Panc1 (cell line): Measurements from ENCODE around the gene FARS2. TPM values are rescaled to one million over a fixed set of nuclear protein-coding genes. Genes with fewer than 3 reads are reported as not detected.

Source experiments
- ATAC-seq: fragments of 200-7000 bp; cut with Tn5 transposase; 2 replicates; pipeline ENCODE4 v1.9.1; 2020; ENCODE audit warnings: mild to moderate bottlenecking, moderate library complexity
- BruUV-seq: library from RNA; stranded (reverse); fragments of 400-500 nt; replicated peaks from 2 replicates; lab custom pipeline; 2021; lab: Mats Ljungman, UMichigan
- CTCF ChIA-PET: fragments of 300-600 bp; sonication (Branson Sonifier 250); formaldehyde crosslinking; loops from one replicate; lab custom pipeline; 2022; ENCODE audit warnings: antibody characterized with exemption; lab: Charles Lee
- POLR2A ChIA-PET: fragments of 300-600 bp; sonication (Branson Sonifier 250); formaldehyde crosslinking; loops from one replicate; lab custom pipeline; 2022; ENCODE audit warnings: antibody characterized with exemption; lab: Charles Lee
- DNase-seq: peaks from one replicate; pipeline ENCODE4 v3.0.0-alpha.2; 2010; ENCODE audit warnings: low read depth, low spot score
- H3K27ac ChIP-seq: 2 replicates; pipeline ENCODE4 v1.5.1; 2011; ENCODE audit warnings: mild to moderate bottlenecking, low read length, inconsistent platforms
- H3K27me3 ChIP-seq: fragments of 200-500 bp; sonication (Bioruptor generic); 2 replicates; pipeline ENCODE4 v1.6.0; 2014; ENCODE audit warnings: low read length, inconsistent platforms; ENCODE audit not compliant: control insufficient read depth, insufficient read depth
- H3K36me3 ChIP-seq: fragments of 200-500 bp; sonication (Bioruptor generic); 2 replicates; pipeline ENCODE4 v1.5.1; 2014; ENCODE audit warnings: inconsistent platforms, mild to moderate bottlenecking, low read length, moderate library complexity; ENCODE audit not compliant: control insufficient read depth, insufficient read depth
- H3K4me1 ChIP-seq: 2 replicates; pipeline ENCODE4 v1.5.1; 2011; ENCODE audit warnings: inconsistent platforms, mild to moderate bottlenecking, low read length, moderate library complexity; ENCODE audit not compliant: control insufficient read depth, insufficient read depth
- H3K4me3 ChIP-seq, 2 experiments: 2 replicates each; pipeline ENCODE4 v1.5.1; 2011 to 2012; ENCODE audit warnings: low read depth in 2 of 2, low read length in 2 of 2, mild to moderate bottlenecking in 2 of 2, inconsistent platforms in 1 of 2, moderate library complexity in 1 of 2
- H3K9me3 ChIP-seq: fragments of 200-500 bp; sonication (Bioruptor generic); 2 replicates; pipeline ENCODE4 v1.5.1; 2014; ENCODE audit warnings: low read depth, mild to moderate bottlenecking, inconsistent platforms, low read length, moderate library complexity; ENCODE audit not compliant: control insufficient read depth, insufficient read depth
- POLR2AphosphoS5 ChIP-seq: IDR thresholded peaks from 2 replicates; pipeline ENCODE4 v1.6.1; 2012; ENCODE audit warnings: mild to moderate bottlenecking, low read depth, low read length, moderate library complexity
- SIN3A ChIP-seq: IDR thresholded peaks from 2 replicates; pipeline ENCODE4 v1.6.1; 2012; ENCODE audit warnings: low read depth, mild to moderate bottlenecking, low read length, moderate library complexity, borderline replicate concordance; ENCODE audit not compliant: insufficient read depth
- TCF7L2 ChIP-seq: IDR thresholded peaks from 2 replicates; pipeline ENCODE4 v1.6.1; 2011; ENCODE audit warnings: mild to moderate bottlenecking, low read depth, low read length, inconsistent platforms
- in situ Hi-C: cut with HindIII; loops from 2 replicates; pipeline ENCODE4 v1.10.0; 2016; ENCODE audit warnings: low sequenced_read_pairs, low pct_unique_long_range_greater_than_20kb
- intact Hi-C: fragments of 100-400 bp; cut with micrococcal nuclease; formaldehyde crosslinking; loops from one replicate; pipeline ENCODE4 v1.10.0; 2022; ENCODE audit not compliant: unreplicated experiment
- total RNA-seq: library from RNA; stranded (reverse); gene quantifications from one replicate; pipeline ENCODE4 v1.2.1, GENCODE V29; 2021; ENCODE audit not compliant: unreplicated experiment
- TF ChIP-seq, protein P1 (sequence below): fragments of 450-650 bp; IDR thresholded peaks from 2 replicates; pipeline ENCODE4 v1.5.1; 2017; ENCODE audit warnings: mild to moderate bottlenecking
- TF ChIP-seq, protein P2 (sequence below), 2 experiments: IDR thresholded peaks; 2 replicates each; pipeline ENCODE4 v1.6.1; 2011 to 2012; ENCODE audit warnings: low read depth in 2 of 2, control low read depth in 1 of 2, low read length in 1 of 2, mild to moderate bottlenecking in 1 of 2, moderate library complexity in 1 of 2; ENCODE audit not compliant: insufficient read depth in 1 of 2

FARS2 gene
- total RNA-seq, 1 experiment from 2014 or later, result 12.8 TPM

DNA sequence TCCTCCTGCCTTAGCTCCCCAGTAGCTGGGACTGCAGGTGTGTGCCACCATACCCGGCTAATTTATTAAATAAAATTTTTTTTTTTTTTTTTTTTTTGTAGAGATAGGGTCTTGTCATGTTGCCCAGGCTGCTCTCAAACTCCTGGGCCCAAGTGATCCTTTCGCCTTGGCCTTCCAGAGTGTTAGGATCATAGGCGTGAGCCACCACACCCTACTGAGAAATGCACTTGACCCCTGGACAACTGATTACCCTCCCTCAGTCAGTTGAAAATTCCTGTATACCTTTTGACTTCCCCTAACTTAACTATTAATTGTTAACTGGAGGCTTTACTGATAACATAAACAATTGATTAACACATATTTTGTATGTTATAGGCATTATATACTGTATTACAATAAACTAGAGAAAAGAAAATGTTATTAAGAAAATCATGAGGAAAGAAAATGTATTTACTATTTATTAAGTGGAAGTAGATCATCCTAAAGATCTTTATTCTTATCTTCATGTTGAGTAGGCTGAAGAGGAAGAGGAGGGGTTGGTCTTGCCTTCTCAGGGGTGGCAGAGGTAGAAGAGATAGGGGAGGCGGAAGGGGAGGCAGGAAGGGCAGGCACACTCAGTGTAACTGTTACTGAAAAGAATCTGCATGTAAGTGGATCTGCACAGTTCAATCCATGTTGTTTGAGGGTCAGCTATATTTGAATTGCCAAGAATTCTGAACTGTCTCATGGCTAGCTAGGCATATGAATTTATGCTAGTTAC is 104.3 kb downstream of the FARS2 start:
- intact Hi-C loops, result no loop called here
- in situ Hi-C loops, result no loop called here
- ATAC-seq (no peak), DNase-seq (no peak)
- CTCF ChIA-PET, result no interaction called here
- POLR2A ChIA-PET, result interaction anchor here (0.7 kb wide), 1 partner anchor 78 kb away, joined by 5 read pairs; no protein-coding TSS in a partner anchor
- Histone ChIP-seq H3K4me3 (no peak overlapping the region), H3K27ac (no peak overlapping the region), H3K4me1 (no peaks in the 10 kb centered on the region), H3K36me3 (no peaks in the 10 kb centered on the region), H3K27me3 (no peaks in the 10 kb centered on the region), H3K9me3 (no peaks in the 10 kb centered on the region)
- no TSS peak for BruUV-seq
- TF ChIP-seq, protein P1, sequence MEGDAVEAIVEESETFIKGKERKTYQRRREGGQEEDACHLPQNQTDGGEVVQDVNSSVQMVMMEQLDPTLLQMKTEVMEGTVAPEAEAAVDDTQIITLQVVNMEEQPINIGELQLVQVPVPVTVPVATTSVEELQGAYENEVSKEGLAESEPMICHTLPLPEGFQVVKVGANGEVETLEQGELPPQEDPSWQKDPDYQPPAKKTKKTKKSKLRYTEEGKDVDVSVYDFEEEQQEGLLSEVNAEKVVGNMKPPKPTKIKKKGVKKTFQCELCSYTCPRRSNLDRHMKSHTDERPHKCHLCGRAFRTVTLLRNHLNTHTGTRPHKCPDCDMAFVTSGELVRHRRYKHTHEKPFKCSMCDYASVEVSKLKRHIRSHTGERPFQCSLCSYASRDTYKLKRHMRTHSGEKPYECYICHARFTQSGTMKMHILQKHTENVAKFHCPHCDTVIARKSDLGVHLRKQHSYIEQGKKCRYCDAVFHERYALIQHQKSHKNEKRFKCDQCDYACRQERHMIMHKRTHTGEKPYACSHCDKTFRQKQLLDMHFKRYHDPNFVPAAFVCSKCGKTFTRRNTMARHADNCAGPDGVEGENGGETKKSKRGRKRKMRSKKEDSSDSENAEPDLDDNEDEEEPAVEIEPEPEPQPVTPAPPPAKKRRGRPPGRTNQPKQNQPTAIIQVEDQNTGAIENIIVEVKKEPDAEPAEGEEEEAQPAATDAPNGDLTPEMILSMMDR, result no peak
- TF ChIP-seq TCF7L2 (no peak), SIN3A (no peak), POLR2AphosphoS5 (no peak)
- TF ChIP-seq, protein P2, sequence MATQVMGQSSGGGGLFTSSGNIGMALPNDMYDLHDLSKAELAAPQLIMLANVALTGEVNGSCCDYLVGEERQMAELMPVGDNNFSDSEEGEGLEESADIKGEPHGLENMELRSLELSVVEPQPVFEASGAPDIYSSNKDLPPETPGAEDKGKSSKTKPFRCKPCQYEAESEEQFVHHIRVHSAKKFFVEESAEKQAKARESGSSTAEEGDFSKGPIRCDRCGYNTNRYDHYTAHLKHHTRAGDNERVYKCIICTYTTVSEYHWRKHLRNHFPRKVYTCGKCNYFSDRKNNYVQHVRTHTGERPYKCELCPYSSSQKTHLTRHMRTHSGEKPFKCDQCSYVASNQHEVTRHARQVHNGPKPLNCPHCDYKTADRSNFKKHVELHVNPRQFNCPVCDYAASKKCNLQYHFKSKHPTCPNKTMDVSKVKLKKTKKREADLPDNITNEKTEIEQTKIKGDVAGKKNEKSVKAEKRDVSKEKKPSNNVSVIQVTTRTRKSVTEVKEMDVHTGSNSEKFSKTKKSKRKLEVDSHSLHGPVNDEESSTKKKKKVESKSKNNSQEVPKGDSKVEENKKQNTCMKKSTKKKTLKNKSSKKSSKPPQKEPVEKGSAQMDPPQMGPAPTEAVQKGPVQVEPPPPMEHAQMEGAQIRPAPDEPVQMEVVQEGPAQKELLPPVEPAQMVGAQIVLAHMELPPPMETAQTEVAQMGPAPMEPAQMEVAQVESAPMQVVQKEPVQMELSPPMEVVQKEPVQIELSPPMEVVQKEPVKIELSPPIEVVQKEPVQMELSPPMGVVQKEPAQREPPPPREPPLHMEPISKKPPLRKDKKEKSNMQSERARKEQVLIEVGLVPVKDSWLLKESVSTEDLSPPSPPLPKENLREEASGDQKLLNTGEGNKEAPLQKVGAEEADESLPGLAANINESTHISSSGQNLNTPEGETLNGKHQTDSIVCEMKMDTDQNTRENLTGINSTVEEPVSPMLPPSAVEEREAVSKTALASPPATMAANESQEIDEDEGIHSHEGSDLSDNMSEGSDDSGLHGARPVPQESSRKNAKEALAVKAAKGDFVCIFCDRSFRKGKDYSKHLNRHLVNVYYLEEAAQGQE (IDR thresholded peaks at IDR 0.05; ENCODE audit: insufficient read depth in 1 of 2, low read depth in 2 of 2, low read length in 1 of 2), result no peak

DNA sequence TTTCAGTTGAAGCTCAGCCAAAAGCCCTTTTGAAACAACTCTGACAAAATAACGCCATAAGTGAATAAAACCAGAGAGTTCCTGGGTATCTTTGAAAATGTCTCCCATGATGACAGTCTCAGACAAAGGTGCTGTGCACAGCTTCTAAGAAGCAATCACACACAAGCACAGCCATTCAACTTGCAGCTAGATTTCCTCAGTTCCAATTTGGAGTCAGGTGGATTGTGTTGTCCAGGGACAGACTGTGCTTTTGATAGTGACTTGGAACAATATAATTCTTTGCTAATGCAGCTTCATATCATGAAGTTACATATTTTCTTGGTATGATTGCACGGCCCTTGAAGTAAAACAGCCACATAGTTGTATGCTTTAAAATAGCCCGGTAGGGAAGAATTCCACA is 105.6 kb downstream of the FARS2 start:
- Histone ChIP-seq H3K27ac (no peak overlapping the region), H3K9me3 (no peaks in the 10 kb centered on the region), H3K4me1 (no peaks in the 10 kb centered on the region), H3K36me3 (no peaks in the 10 kb centered on the region), H3K4me3 (no peak overlapping the region), H3K27me3 (no peaks in the 10 kb centered on the region)
- ChIA-PET POLR2A (no interaction called here), CTCF (no interaction called here)
- TF ChIP-seq, protein P2 (IDR thresholded peaks at IDR 0.05; ENCODE audit: insufficient read depth in 1 of 2, low read depth in 2 of 2, low read length in 1 of 2), result no peak
- TF ChIP-seq SIN3A (no peak), POLR2AphosphoS5 (no peak), TCF7L2 (no peak)
- TF ChIP-seq, protein P1, result no peak
- in situ Hi-C loops, result no loop called here
- intact Hi-C loops, result no loop called here
- ATAC-seq, result no peak
- no TSS peak for BruUV-seq
- no peak for DNase-seq
